ACC112 (cell line): ENCODE data around the gene E2F8.

Source experiments
- H2AFZ ChIP-seq: fragments of 200-600 bp; sonication (generic); one replicate; pipeline ENCODE4 v1.6.0; 2017; ENCODE audit warnings: antibody characterized with exemption, low read length; ENCODE audit not compliant: unreplicated experiment
- H3K27ac ChIP-seq: fragments of 200-600 bp; sonication (generic); 2 replicates; pipeline ENCODE4 v1.5.1; 2014; ENCODE audit warnings: low read depth, mild to moderate bottlenecking, antibody characterized with exemption, low read length, moderate library complexity
- H3K27me3 ChIP-seq: fragments of 200-600 bp; sonication (generic); 2 replicates; pipeline ENCODE4 v1.6.1; 2014; ENCODE audit warnings: mild to moderate bottlenecking, antibody characterized with exemption, low read length, moderate library complexity, mixed read lengths; ENCODE audit not compliant: insufficient read depth
- H3K36me3 ChIP-seq: fragments of 200-600 bp; sonication (generic); 2 replicates; pipeline ENCODE4 v1.6.1; 2016; ENCODE audit warnings: mild to moderate bottlenecking, antibody characterized with exemption, low read length, moderate library complexity, mixed read lengths; ENCODE audit not compliant: insufficient read depth
- H3K4me1 ChIP-seq: fragments of 200-600 bp; sonication (generic); one replicate; pipeline ENCODE4 v1.6.1; 2016; ENCODE audit warnings: low read length, mixed read lengths; ENCODE audit not compliant: insufficient read depth, unreplicated experiment, control insufficient read depth
- H3K4me3 ChIP-seq: fragments of 200-600 bp; sonication (generic); 2 replicates; pipeline ENCODE4 v1.5.1; 2014; ENCODE audit warnings: mild to moderate bottlenecking, low read depth, low read length
- H3K79me2 ChIP-seq: fragments of 200-600 bp; sonication (generic); one replicate; pipeline ENCODE4 v1.6.0; 2016; ENCODE audit warnings: low read length; ENCODE audit not compliant: control insufficient read depth, unreplicated experiment, insufficient read depth

E2F8 gene

DNA sequence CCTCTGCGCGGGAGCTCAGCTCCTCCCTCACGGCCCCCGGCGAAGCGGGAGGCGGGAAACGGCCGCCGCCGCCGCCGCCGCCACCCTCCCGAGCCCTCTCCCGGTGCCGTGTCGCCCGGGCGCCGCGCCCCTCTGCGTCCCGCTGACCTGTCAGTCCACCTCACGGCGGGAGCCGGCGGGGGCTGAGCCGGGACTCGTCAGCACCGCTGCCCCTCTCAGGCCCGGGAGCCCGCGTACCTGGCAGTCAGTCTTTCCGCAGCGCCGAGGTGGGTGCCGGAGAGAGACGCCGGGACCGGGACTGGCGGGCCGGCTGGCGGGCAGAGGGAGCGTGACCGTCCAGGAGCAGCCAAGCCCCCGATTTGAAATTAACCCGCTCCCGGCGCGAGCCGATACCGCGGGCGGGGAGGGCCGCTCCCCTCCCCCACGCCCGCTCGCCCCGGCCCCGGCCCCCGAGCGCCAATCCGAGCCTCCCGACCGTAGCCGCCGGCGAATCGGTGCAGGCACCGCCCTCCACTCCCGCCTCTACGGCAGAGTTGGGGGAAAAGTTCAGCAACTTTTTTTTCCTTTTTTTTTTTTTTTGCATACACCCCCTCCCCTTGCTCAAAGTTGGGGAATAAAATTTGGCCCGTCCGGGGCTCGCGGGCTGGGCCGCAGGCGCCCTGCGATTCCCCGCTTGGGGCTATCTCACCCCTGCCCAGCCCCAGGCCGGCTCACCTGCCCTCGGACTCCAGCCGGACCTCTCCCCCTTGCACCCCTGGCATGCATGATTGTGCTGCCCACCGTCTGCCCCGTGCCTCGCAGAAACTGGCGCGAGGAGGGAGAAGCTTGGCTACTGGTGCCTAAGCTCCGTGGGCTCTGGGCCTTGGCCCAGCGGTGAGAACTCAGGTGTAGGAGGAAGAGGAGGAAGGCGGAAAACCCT lies 774 bp upstream of the E2F8 start:
- Histone ChIP-seq H2AFZ (peak overlapping the region; percentile 41), H3K27ac (no peak overlapping the region)

GRCh38 chr11:19239039-19239438 lies 1.7 kb downstream of the E2F8 start:
- Histone ChIP-seq H3K36me3 (no peaks in the 10 kb centered on the region), H3K27ac (no peak overlapping the region), H3K4me1 (peaks cover 7% of the 10 kb centered on the region), H3K27me3 (peaks cover 48% of the 10 kb centered on the region), H3K79me2 (no peaks in the 10 kb centered on the region), H3K4me3 (no peak overlapping the region), H2AFZ (no peak overlapping the region)

More for the DNA sequence above, 774 bp upstream of the E2F8 start:
- Histone ChIP-seq H3K4me3 (peak overlapping the region; percentile 72), H3K4me1 (peaks cover 7% of the 10 kb centered on the region), H3K27me3 (peaks cover 52% of the 10 kb centered on the region), H3K79me2 (no peaks in the 10 kb centered on the region), H3K36me3 (no peaks in the 10 kb centered on the region)

GRCh38 chr11:19237813-19238212 lies 2.9 kb downstream of the E2F8 start:
- Histone ChIP-seq H3K4me1 (peaks cover 12% of the 10 kb centered on the region), H2AFZ (no peak overlapping the region), H3K79me2 (no peaks in the 10 kb centered on the region), H3K27ac (no peak overlapping the region), H3K4me3 (no peak overlapping the region), H3K36me3 (no peaks in the 10 kb centered on the region), H3K27me3 (peaks cover 37% of the 10 kb centered on the region)

GRCh38 chr11:19237381-19237780 lies 3.4 kb downstream of the E2F8 start:
- H2AFZ ChIP-seq: no peak overlapping the region
- H3K79me2 ChIP-seq: no peaks in the 10 kb centered on the region
- H3K27ac ChIP-seq: no peak overlapping the region
- H3K27me3 ChIP-seq: peaks cover 32% of the 10 kb centered on the region
- no peak overlapping the region for H3K4me3 ChIP-seq
- H3K4me1 ChIP-seq: peaks cover 15% of the 10 kb centered on the region
- no peaks in the 10 kb centered on the region for H3K36me3 ChIP-seq

GRCh38 chr11:19234231-19234817 lies 6.4 kb downstream of the E2F8 start:
- Histone ChIP-seq H2AFZ (no peak overlapping the region), H3K27ac (no peak overlapping the region), H3K79me2 (no peaks in the 10 kb centered on the region), H3K36me3 (no peaks in the 10 kb centered on the region), H3K4me3 (no peak overlapping the region), H3K27me3 (peaks cover 10% of the 10 kb centered on the region), H3K4me1 (peaks cover 9% of the 10 kb centered on the region)

DNA sequence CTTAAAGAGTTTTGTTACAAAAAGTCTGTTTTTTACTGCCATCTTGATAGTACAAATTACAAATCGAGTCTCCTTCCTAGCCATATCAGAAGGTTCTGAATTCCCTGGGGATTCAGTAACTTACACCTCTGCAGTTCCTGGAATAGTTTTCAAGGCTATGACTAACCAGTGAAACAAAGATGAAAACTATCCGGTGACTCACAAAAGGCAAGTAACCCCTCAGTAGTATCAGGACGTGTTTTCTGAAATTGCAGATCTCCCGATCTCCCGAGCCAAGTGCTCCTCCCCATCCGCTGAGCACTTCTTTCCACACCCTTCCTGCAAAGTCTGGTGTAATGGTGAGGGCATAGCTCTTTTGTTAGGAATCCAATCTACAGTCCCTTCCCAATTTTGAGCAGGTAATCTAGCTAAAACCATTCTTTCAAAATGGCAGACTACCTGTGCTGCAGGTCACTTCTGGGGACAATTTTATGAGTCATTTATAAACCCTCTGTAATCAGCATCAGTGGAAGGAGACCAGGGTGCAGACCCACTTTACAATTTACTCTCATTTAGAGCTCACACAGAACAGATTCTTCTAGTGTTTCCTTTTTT lies 7.7 kb downstream of the E2F8 start:
- Histone ChIP-seq H3K27me3 (no peaks in the 10 kb centered on the region), H2AFZ (no peak overlapping the region), H3K27ac (no peak overlapping the region), H3K79me2 (no peaks in the 10 kb centered on the region), H3K4me3 (peak overlapping the region; percentile 31), H3K4me1 (peaks cover 9% of the 10 kb centered on the region), H3K36me3 (no peaks in the 10 kb centered on the region)

GRCh38 chr11:19229671-19230070 lies 11.1 kb downstream of the E2F8 start:
- Histone ChIP-seq H3K27ac (no peak overlapping the region), H3K4me3 (no peak overlapping the region)

GRCh38 chr11:19228968-19229367 lies 11.8 kb downstream of the E2F8 start:
- Histone ChIP-seq H3K36me3 (no peaks in the 10 kb centered on the region), H3K4me1 (peaks cover 9% of the 10 kb centered on the region), H3K27ac (no peak overlapping the region), H3K4me3 (no peak overlapping the region), H3K79me2 (no peaks in the 10 kb centered on the region), H3K27me3 (no peaks in the 10 kb centered on the region), H2AFZ (no peak overlapping the region)

More at GRCh38 chr11:19229671-19230070, 11.1 kb downstream of the E2F8 start:
- H3K79me2 ChIP-seq: no peaks in the 10 kb centered on the region
- H2AFZ ChIP-seq: no peak overlapping the region
- H3K27me3 ChIP-seq: no peaks in the 10 kb centered on the region
- H3K36me3 ChIP-seq: no peaks in the 10 kb centered on the region
- H3K4me1 ChIP-seq: peaks cover 9% of the 10 kb centered on the region

DNA sequence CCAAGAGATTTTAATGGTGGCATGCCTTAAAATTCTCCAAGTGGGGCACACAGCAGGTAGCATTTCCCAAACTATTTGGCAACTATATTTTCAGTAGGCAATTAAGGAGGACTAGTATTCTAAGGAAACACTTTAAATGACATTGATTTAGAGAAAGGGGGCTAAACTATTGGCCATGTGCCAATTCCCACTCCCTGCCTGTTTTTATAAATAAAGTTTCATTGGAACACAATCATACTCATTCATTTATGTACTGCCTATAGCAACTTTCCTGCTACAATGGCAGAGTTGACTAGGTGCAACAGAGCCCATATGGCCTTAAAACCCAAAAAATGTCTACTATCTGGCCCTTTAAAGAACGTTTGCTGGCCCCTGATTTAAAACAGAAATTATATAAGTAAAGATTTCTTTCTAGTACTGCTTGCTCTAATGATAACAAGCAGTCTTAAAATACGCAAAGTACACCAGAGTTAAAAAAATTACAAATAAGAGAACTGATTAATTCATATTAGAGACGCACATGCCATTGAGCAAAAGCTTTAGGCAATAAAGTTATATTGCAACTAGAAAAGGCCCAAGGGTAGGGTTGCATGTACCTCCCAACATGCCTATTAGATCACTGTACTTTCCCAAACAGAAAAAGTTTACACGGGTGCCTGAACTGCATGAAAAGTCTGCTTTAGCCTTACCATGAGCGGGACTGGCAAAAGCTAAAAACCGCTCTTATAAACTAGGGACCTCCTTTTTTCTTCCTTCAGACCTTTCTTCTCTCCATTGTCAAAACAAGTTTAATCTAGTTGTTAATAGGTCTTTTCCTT lies 14.2 kb downstream of the E2F8 start:
- Histone ChIP-seq H3K27me3 (no peaks in the 10 kb centered on the region), H3K79me2 (no peaks in the 10 kb centered on the region), H3K27ac (no peak overlapping the region), H2AFZ (no peak overlapping the region), H3K4me1 (no peaks in the 10 kb centered on the region), H3K36me3 (no peaks in the 10 kb centered on the region), H3K4me3 (no peak overlapping the region)

- Histone ChIP-seq H3K36me3 (no peaks in the 10 kb centered on the region), H3K79me2 (no peaks in the 10 kb centered on the region), H3K27ac (no peak overlapping the region)
These were observed 15.2 kb downstream of the E2F8 start for GRCh38 chr11:19225581-19225980.

More at GRCh38 chr11:19225581-19225980, 15.2 kb downstream of the E2F8 start:
- Histone ChIP-seq H3K27me3 (no peaks in the 10 kb centered on the region), H2AFZ (no peak overlapping the region), H3K4me1 (no peaks in the 10 kb centered on the region), H3K4me3 (no peak overlapping the region)
